SIG-M5 treated with dmso at 0.1 percent for 504 hours (cell line): ENCODE measurements around the gene IDNK.

ENCODE experiments used
- DNase-seq: peaks from one replicate; lab custom pipeline; 2025; ENCODE audit not compliant: unreplicated experiment; lab: John Stamatoyannopoulos, UW

The IDNK gene

DNA sequence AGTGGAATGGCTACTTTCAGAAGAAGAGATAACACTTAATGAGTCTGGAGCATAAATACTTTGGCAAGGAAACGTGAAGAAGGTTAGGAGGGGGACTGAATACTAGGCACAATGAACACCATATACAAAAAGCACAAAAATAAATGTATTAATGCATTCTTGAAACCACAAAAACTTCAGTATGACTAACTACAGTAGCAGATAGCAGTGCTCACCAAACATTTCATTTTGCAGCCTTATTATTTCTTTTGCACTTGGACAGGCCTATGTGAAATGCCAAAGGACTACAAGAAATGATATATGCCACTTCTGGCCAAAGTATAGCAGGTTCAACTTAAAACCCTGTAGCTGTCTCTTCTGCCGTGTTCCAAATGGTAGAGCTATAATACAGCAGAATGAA, 58.5 kb downstream of the IDNK start:
- DNase-seq, result no peak

DNA sequence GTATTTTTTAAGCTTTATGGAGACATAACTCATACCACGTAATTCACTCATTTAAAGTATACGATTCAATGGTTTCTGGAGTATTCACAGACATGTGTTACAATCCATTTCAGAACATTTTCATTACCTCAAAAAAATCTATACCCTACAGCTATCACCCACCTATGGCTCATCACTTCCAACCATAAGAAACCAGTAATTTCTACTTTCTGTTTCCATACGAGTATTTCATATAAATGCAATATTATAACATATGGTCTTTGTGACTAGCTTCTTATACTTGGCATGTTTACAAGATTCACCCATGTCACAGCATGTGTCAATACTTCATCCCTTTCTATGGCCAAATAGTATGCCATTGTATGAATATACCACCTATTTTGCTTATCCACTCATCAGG, 66.0 kb downstream of the IDNK start:
- DNase-seq, result no peak

GRCh38 chr9:83691492-83691891, 68.5 kb downstream of the IDNK start:
- DNase-seq, result no peak
